NCI-H748 (cell line): Measurements from ENCODE around the gene SREBF2.

Experiments
- DNase-seq: peaks from one replicate; lab custom pipeline; 2025; ENCODE audit not compliant: unreplicated experiment; lab: John Stamatoyannopoulos, UW

Gene SREBF2

GRCh38 chr22:41919357-41920224 is 86.7 kb downstream of the SREBF2 start:
- peak; percentile 25 for DNase-seq

DNA sequence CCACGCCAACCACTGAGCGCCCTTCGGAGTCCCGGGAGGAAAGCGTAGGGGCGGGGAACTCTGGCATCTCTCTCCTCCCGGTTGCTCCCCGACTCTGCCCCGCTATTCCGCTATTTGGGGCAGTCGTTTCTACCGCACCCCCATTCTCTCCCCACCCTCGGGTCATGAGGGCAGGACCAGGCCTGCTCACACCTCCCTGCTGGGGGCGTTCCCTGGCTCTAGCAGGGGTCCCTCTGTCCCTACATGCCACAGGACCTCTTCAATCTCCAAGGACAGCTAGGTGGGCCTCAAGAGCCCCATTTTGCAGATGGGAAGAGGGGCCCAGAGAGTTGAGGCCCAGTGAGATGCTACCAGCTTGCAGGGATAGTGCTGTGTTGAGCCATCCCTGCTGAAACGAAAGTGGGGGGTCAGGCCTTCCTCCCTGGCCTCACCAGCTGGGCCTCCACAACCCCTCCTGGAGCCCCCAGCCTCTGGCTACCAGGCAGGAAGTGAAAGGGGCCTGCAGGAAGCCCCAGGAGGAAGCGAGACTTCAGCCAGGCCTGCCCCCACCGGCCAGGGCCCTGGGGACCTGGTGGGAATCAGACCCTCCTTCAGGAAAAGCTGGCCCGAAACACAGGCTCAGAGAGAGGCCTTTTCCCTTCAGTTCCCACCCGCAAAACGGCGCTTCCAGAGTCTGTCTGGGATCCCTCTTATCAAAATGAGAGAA is 87.5 kb downstream of the SREBF2 start:
- DNase-seq, result no peak

GRCh38 chr22:41922328-41922727 is 89.4 kb downstream of the SREBF2 start:
- DNase-seq, result no peak

GRCh38 chr22:41922940-41923594 is 90.2 kb downstream of the SREBF2 start:
- DNase-seq, result no peak

DNA sequence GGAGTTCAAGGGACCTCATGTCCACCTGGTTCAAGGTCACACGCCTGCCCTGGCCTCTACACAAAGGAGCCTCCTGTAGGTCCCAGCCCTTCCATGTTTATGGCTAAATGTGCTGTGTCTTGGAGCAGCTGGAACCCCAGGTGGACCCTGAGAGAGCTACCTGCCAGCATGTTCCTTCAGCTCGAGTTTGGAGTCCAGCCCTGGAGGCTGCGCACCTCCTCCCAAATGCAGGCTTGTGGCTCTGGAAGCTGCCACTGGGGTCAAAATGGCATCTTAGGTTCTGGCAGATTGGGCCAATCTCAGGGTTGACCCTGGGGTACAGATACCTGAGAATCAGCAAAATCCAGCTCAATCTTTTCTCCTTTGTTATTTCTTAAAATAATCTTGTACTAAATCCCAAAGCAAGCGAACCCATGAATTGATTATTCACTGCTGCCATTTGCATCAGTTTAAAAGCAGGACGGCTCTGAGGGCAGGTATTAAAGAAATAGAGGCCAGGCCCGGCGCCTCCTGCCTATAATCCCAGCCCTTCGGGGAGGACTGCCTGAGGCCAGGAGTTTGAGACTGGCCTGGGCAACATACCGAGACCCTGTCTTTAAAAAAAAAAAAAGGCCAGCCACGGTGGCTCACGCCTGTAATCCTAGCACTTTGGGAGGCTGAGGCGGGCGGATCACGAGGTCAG is 90.8 kb downstream of the SREBF2 start:
- DNase-seq, result no peak

DNA sequence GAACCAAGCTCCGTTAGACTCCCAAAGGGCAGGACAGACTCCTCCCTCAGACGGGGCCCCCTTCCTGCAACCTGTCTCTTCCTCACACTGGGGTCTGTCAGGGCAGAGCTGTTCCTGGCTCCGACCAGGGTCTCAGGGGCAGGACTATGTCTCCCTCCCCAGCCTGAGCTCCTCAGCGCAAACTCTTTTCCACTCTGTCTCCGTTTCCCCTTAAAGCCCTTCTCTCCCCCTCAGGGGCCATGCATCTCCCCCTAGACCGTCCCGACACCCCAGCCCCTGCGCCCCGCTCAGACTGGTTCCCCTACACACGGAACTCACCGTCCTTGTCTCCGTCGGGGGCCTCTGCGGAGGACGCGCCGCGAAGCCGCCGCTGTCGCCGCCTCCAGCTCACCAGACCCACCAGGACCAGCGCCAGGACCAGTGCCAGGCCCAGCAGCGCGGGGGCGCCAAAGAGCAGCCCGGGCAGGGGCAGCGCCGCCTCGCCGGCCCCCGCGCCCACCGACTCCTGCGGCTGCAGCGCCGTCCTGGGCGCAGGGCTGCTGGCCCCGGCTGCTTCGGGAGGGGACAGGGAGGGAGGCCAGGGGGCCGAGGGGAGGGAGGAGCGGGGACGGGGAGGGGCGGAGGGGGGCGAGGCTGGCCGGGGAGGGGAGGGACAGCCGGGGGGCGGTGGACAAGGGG is 93.0 kb downstream of the SREBF2 start:
- DNase-seq, result peak; percentile 85

- no peak for DNase-seq
Observed at GRCh38 chr22:41927813-41928212, 94.9 kb downstream of the SREBF2 start.

GRCh38 chr22:41928593-41929417 is 95.9 kb downstream of the SREBF2 start:
- no peak for DNase-seq

- DNase-seq, result peak; percentile 45
Observed at GRCh38 chr22:41929418-41929810, 96.5 kb downstream of the SREBF2 start.

DNA sequence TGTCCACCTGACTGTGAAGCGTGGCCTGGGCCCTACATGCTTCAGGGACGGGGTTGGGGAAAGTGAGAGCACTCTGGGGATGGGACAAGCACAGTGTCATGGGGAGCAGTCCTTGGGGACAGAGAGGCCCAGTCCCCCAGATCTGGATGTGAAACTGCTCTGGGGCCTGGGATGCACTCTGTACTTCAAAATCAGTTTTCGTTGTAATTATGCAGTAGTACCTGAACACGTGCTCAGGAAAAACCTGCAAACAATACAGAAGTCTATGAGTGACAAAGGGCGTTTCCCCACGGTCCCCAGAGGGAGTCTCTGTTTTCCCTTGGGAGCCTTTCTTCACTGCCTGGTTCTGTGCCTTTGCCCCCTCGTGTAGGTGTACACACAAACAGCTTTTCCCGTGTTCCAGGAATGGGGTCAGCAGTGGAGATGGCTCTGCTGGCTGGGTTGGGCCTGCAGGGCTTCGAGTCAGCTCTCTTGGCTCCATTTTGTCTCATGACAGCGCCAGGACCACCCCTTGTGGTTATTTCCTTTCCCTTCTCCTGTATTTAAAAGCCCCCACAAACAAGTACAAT is 98.9 kb downstream of the SREBF2 start:
- DNase-seq, result no peak

GRCh38 chr22:41932353-41932752 is 99.4 kb downstream of the SREBF2 start:
- no peak for DNase-seq

DNA sequence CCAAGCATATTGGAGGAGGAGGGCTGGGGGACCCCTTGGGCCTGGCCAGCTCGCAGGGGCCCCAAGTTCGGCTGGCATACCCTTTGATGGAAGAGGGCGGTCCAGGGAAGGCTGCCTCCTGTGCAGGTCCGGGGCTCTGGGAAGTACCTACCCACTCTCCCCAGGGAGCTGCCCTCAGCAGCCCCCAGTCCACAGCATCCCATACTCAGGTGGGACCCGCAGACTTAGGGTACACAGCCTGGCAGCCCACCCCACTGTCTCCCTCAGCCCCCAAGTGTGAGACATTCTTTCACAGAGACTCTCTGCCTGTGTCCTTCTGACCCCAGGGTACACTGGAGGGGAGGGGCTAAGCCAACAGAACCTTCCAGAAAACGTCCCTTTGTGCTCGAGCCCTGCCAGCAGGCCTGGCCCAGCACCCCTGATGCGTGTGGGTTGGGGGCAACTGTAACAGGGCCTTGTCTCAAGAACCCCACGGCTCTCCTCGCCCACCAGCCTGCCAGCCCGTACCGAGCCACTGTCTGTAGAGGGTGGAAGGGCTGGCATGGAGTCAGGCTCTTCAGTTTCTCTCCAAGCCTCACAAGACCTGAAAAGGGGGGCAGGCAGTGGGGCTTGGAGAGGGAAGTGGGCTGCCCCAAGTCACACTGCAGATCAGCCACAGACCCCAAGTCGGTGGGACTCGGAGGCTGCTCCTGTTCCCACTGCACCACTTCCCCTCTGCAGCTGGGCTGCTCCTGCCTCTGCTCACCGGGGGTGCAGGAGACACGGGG is 100.7 kb downstream of the SREBF2 start:
- no peak for DNase-seq

GRCh38 chr22:41934284-41935014 is 101.5 kb downstream of the SREBF2 start:
- DNase-seq, result no peak

DNA sequence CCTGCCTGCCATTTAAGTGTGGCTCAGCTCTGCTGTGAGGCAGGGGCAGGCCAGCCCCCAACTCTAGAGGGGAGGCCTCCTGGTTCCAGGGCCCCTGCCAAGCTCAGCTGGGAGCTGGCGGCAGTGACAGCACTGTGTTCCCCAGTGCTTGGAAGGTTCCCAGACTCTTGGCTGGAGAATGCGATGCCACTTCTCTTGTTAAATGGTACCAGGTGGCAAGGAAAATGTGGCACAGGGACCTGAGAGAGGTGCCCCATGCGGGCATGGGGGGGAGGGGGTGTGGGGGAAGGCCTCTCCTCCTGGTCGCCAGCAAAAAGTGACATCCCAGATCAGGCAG is 102.1 kb downstream of the SREBF2 start:
- no peak for DNase-seq

DNA sequence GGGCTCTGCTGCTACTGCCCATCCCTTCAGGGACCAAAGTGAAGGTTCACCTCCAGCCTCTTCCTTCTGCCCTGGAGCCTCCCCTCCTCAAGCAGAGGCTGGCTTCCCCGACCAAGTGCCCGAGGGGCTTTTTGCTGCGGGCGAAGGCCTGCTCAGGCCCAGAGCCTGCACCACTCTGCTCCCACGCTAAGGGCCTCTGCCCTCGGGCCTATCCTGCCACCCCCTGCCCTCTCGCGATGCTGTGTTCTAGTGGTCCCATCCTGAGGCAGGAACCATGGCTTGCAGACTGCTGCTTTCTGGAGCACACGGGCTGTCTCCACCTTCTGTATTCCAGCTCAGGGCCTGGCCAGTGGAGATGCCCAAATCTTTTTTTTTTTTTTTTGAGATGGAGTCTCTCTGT is 102.6 kb downstream of the SREBF2 start:
- DNase-seq, result no peak

DNA sequence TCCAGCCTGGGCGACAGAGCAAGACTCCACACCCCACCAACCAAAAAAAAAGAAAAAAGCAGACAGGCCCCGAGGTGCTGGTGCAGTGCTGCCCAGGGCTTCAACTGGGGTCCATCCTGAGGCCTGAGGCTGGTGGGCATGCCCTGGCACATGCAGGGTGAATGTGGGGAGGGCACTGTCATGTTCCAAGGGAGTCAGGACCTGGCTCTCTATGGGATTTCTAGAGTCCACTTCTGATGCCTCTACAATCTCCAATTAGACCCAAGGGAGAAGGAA is 103.9 kb downstream of the SREBF2 start:
- no peak for DNase-seq

GRCh38 chr22:41939981-41940831 is 107.3 kb downstream of the SREBF2 start:
- peak; percentile 37 for DNase-seq
